Activated T-cell treated with anti-CD3 and anti-CD28 coated beads, Interleukin-2, amount 50 U/mL, for 1 hour (primary cell): Measurements from ENCODE around the gene YPEL1.
A peak's percentile ranks its signal among the peaks of the same experiment; 100 is the strongest.
"Not testable (repeated sequence)": the region's sequence is repeated elsewhere in the genome, so short reads cannot be mapped to it uniquely, and the experiment has no call there.

Source experiments
- DNase-seq: peaks from one replicate; pipeline ENCODE4 v3.0.0-alpha.2; 2020

The YPEL1 gene

GRCh38 chr22:21681566-21682370, 53.8 kb downstream of the YPEL1 start:
- DNase-seq = no peak

DNA sequence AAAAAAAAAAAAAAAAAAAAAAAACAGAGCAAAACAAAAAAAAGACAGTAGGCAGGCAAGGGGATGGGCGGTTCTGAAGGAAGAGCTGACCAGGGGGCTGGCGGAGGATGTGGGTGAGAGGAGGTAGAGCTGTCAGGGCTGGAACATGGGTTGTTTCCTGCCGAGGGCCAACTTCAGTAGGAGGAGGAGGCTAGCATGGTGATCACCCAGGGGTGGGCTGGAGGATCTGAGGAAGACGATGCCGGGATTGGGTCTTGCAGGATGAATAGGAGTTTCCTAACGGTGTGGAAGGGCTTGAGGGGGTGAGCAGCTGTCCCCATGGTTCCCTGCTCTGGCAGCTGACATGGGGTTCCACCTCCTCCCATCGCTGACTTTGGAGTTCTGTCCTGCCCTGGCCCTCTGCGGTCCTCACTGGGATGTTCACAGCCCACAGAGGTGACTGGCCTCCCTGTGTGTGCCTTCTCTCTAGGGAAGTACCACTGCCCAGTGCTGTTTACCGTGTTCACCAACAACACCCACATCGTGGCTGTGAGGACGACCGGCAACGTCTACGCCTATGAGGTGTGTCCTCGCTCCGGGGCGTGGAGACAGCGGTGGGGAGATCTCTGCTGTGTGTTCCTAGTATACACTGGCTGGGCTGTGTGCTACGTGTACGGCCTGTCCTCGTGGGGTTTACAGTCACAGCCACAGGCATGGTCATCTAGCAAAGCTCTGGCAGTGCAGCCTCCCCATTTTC, 54.6 kb downstream of the YPEL1 start:
- no peak for DNase-seq

GRCh38 chr22:21679383-21679782, 56.2 kb downstream of the YPEL1 start:
- no peak for DNase-seq

- DNase-seq = not testable (repeated sequence)
Observed at GRCh38 chr22:21678842-21679241, 56.8 kb downstream of the YPEL1 start.

DNA sequence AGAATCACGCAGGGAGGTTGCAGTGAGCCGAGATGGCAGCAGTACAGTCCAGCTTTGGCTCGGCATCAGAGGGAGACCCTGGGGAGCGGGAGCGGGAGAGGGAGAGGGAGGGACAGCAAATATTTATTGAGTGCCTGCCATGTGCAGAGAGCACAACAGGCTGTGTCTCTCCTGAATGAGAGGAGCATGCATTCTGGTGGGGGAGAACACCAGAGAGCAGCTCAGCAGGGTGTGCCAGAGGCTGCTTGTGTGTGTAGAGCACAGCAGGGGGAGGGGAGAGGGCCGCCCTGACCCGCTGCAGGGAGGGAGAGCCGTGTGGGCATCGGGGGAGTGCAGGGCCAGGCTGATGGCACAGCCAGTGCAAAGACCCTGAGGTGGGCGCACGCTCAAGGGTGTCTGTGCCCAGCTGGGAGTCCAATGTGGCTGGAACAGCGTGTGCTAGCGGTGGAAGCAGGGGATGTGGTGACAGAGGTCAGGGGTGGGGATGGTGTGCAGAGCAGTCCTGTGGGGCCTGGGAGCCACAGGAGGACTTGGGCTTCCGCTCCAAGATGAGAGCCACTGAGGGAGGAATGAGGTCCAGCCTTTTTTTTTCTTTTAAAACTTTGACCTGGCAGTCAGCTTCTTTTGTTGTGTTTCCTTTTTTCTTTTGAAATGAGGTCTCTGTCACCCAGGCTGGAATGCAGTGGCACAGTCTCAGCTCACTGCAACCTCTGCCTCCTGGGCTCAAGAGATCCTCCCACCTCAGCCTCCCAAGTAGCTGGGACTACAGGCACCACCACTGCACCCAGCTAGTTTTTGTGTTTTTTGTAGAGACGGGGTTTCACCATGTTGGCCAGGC, 57.8 kb downstream of the YPEL1 start:
- no peak for DNase-seq

DNA sequence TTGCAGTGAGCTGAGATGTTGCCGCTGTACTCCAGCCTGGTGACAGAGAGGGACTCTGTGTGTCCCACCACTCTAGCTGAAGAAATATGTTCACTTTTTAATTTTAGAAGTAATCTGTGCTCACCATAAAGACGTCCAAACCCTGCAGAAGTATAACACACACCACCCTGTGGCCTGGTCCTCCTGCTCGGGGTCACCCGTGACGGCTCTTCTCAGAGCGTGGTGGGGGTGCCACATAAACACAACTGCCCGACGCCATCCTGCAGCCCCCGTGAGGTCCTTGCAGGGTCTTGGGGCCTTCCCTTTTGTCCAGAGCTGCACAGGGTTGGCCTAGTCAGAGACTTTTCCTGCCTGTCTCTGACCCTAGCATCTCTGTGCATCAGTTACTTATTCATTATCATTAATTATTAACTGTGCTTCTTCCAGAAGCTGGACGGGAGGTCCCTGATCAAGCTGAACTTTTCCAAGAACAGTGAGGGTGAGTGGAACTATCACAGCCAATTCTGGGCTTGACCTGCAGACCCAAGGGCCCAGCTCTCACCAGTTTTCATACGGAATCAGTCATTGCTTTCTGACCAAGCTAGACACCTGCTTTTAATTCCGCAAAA, 60.9 kb downstream of the YPEL1 start:
- no peak for DNase-seq

- DNase-seq = no peak
Observed at GRCh38 chr22:21673534-21674321, 61.9 kb downstream of the YPEL1 start.

DNA sequence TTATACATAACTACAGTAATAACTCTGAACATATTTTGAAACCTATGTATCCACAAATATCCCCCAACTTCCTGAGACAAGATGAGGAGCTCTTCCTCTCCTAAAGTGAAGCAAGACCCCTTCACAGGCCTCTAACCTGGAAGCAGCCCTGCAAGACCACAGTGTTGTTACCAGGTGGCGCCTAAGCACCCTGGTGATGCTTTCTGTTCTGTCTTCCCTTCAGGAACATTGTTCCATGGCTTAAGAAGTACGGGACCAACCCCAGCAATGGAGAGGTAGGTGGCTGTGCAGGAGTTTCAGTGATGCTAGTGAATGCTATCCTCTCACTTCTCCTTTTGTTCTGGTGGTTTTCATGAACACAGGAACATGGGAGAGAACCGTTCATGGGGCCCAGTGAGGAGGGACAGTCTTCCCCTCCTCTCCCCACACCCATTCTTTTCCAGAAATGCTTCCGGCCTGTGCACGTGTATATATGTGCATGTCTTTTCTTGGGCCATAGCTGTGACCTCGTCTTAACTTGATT, 63.4 kb downstream of the YPEL1 start:
- DNase-seq = no peak

DNA sequence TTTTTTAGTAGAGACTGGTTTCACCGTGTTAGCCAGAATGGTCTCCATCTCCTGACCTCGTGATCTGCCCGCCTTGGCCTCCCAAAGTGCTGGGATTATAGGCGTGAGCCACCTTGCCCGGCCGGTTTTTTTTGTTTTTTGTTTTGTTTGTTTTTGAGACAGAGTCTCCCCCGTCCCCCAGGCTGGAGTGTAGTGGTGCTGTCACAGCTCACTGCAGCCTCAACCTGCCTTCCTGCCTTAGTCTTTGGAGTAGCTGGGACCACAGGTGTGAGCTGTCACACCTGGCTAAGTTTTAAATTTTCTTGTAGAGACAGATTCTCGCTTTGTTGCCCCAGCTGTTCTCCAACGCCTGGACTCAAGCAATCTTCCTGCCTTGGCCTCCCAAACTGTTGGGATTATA, 66.6 kb downstream of the YPEL1 start:
- DNase-seq = no peak

- no peak for DNase-seq
Observed at GRCh38 chr22:21666786-21667185, 68.8 kb downstream of the YPEL1 start.

- DNase-seq = no peak
Observed at GRCh38 chr22:21665047-21665851, 70.3 kb downstream of the YPEL1 start.

- DNase-seq = no peak
Observed at GRCh38 chr22:21663738-21664137, 71.9 kb downstream of the YPEL1 start.

- no peak for DNase-seq
Observed at GRCh38 chr22:21661991-21662390, 73.6 kb downstream of the YPEL1 start.

GRCh38 chr22:21660904-21661303, 74.7 kb downstream of the YPEL1 start:
- DNase-seq = no peak

DNA sequence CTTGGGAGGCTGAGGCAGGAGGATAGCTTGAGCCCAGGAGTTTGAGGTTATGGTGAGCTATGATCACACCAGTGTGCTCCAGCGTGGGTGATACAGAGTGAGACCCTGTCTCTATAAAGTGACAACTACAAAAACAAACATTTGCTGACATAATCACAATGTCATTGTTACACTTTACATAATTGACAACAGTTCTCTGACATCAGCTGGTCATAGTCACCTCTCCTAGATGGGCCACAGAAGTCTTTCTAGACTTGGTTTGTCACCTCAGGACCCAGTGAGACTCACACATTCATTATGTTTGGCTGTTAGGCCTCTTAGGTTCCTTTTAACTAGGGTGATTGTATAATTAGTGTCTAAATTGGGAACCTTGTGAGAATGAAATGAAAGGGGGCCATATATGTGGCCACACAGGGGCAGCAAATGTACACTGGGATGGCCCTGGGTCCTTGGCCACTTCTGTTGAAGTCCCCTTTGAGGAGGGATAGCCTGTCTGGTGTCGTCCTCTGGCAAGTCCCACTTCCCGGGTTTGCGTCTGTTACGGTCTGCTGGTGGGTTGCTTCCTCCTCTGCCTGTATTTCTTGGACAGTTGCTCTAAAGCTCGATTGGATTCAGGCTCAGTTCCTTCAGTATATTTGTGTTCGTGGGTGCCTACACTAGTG, 75.6 kb downstream of the YPEL1 start:
- no peak for DNase-seq

DNA sequence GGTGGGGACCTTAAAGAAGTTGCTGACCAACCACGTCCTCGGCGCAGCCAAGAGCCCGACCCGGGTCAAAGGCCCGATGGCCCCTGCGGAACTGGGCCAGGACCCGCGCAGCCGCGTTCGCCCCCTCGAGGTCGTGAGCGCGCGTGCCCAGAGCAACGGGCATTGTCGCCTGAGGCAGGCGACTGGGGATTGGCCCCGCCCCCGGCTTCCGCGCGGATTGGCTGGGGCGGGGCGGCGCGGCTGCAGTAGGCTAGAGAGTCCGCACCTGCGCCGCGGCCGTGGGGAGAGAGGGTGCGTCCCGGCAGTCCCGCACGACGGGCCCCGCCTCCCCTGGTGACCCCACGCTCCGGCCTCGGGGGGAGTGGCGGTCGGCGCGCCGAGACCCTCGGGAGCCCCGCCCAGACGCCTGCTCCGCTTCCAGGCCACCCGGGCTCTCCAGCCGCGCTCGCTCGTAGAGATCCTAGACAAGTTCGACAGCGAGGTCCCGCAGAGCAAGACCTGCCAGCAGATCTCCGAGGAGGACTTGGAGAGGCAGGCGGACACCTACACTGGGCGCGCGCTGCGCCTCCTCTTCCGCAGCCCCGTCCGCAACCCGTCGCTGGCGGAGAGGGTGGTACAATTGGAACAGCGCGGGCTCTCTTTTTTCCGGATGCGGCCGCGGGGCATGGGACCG, 78.1 kb downstream of the YPEL1 start:
- peak; percentile 78 for DNase-seq

DNA sequence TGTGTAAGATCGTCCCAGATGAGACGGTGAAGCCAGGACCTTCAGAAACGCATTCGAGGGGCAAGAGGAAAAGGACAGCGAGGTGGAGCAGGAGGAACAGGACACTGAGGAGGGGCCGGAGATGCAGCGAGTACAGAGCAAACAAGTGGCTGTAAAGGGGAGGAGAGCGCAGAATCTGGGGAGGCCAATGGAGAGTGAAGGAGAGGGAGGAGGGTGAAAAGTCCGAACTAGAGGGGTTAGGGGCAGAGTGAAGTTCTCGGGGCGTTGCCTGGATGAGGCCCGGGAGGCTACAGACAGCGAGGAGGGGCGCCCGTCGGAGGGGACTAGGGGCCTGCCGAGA, 78.6 kb downstream of the YPEL1 start:
- no peak for DNase-seq

- no peak for DNase-seq
Observed at GRCh38 chr22:21652547-21653545, 82.7 kb downstream of the YPEL1 start.
